NOMO-1 (cell line): Measurements from ENCODE around the gene CYP46A1.

ENCODE experiments used
- DNase-seq, 2 experiments: peaks; one replicate each; lab custom pipeline; 2025; ENCODE audit not compliant: unreplicated experiment in 2 of 2; lab: John Stamatoyannopoulos, UW

CYP46A1 gene

GRCh38 chr14:99741227-99741976, 57.3 kb downstream of the CYP46A1 start:
- no peak for DNase-seq

DNA sequence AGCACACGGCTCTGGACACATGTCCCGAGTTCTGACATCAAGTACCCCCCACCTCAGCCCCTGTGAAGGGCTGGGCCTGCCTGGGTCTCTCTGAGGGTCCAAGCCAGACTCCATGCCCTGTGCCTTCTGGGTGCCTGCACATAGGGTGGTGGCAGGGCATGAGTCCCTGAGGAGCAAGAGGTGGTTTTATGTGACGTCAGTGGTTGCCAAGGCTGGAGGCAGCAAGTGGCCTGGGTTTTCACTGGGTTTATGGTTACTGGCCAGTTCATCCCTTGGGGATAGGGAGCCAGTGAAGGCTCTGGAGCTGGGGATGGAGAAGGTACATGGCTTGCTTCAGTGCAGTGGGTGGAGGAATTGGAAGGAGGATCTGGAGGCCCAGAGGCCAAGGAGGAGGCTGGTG, 58.0 kb downstream of the CYP46A1 start:
- DNase-seq: no peak

GRCh38 chr14:99742509-99743487, 58.7 kb downstream of the CYP46A1 start:
- no peak for DNase-seq

DNA sequence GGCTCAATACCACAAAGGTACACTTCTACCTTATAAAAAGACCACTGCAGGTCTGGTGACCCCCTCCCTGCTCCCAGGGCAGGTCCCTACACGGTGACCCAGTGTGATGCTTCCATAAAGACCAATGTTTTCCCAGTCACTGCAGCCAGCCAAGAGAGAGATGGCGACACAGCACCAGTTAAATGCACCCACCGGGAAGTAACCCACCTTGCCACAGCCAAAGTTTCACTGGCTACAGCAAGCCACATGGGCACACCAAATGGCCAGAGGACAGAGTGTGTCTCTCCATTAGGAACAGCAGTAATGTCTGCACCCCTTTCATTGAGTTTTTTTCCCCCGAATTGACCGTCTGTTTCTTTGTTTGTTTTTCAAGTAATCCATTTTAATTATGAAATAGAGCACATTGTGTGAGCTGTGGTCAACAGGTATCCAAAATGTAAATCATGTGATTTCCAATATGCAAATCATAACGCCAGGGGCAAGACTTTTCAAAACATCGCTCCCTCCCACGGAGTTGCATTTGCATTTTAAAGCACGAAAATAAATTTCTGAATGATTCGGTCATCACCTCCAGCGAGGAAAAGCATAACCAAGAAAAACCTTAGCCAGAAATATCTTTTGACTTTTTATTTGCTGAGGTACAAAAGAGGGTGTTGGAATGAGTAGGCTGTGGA, 60.2 kb downstream of the CYP46A1 start:
- DNase-seq: no peak

- DNase-seq: no peak
Measured at GRCh38 chr14:99744873-99745224, 60.8 kb downstream of the CYP46A1 start.

DNA sequence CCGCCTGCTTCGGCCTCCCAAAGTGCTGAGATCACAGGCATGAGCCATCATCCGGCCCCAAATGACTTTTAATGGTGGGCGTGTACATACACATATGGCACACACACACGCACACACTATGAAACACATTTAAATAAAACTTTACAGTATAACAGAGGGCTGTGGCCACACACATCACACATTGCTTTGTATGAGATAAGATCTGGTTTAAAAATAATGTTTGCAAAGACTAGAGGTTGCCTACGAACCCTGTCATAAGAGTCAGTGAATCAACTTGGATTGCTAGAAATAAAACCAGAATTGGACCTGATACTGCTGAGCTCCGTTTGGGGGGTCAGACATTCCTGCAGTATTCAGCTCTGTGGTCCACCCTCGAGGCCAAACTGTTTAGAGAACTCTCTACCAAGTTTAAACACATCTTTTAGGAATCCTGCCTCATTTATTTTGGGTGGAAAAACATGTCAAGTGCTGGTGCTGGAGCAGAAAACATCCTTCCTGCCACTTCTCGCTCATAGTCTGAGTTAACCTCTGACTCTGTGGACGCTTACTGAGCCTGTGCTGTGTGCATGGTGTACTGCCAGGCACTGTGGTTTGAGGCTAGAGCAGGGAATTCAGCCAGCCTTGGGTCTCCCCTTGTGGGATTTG, 61.3 kb downstream of the CYP46A1 start:
- DNase-seq: no peak

DNA sequence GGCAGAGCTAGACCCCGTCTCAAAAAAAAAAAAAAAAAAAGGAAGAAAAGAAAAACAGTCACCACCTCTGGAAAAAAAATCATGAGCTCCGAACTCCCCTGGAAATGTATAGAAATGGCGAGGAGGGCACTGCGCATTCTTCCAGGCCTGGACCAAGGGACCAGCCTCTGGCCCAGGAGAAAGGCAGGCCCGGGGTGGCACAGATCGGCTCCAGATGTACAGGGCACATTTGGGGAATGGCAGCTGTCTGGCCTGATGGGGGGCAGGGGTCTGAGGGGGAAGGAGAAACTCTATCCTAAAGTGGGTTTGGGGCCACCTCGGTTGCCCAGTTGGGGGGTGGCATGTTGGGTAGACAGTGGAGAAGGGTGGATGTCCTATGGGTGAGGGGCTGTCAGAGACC, 63.1 kb downstream of the CYP46A1 start:
- no peak for DNase-seq

DNA sequence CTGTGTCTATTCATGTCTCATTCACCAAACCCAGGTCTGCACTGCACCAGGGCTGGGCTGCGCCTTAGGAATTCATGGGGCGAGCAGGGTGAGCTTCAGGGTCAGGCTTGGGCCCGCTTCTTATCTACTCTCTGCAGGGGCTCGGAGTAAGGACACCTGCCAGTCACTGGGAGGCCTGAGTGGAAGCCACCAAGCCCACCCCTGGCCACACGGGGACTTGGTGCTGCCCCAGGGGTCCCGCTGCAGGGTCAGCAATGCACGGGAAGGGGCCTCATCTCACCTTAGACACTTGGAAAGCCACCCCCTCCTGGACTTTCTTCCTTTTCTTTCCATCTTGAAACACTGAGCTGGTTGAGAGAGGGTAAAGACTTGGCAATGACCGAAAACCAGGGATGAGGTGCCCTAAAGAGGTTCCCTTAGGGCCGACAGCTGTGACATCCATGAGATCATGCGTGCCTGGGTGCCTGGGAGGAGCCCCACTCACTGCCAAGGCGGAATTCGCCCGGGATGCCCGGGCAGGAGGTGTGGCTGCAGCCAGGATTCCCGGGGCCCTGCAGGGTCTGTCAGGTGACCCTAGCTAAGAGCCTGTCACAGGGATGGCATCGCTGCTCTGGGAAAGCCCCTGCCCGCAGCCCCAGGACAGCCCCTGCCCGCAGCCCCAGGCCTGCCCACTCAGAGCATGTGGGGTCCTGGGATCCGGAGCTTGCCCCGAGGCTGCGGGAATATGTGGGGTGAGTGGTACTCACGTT, 63.7 kb downstream of the CYP46A1 start:
- DNase-seq: no peak

DNA sequence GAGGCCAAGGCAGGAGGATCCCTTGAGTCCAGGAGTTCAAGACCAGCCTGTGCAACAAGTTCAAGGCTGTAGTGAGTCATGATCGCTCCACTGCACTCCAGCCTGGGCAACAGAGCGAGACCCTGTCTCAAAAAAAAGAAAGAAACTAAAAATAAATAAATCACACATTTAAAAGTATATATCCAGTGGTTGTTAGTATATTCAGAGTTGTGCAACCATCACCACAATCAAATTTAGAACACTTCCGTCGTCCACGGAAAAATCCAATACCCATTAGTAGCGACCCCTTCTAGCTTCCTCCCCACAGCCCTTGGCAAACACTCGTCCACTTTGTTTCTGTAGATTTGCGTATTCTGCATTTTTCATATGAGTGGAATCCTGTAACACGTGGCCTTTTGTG, 64.4 kb downstream of the CYP46A1 start:
- no peak for DNase-seq

GRCh38 chr14:99749142-99749541, 65.0 kb downstream of the CYP46A1 start:
- no peak for DNase-seq

DNA sequence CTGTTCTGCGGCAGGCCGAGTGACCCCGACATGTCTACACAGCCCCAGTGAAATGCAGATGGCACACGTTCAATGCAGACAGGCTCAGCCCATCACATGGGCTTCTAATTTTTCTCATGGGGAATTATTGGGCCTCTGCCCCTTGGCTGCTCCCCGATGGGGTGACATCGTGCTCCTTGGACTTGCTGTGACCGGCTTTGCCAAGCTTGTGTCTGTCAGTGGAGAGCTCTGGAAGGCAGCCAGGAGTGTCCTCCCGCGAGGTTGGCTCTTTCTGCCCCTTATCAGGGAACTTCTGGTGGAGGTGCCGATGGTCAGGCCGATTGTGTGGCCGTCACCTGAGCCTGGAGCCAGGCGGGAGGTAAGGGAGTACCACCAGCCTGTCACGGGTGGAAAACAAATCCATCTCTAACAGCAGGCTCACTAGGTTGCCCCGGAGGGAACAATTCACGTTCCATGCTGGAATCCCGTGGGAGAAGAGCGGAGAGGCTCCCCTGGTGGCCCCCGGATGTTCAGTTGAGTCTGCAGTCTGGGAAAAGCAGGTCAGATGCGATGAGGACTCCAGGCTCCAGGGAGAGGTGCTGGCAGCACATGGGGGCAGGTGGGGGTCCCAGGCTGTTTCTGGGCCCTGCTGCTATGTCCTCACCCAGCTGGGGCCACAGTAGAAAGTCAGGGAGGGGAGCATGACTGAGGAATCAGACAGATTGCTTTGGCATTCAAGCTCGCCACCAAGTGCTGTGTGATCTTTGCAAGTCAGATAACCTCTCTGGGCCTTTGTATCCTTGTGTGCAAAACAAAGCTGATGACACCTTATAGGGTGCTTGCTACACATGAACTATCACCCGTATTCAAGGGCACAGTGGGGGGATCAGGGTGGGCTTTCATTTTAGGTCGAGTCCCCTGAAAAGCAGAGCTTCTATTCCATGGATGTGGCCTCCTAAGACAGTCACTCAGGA, 65.9 kb downstream of the CYP46A1 start:
- DNase-seq: no peak

- no peak for DNase-seq
Measured at GRCh38 chr14:99750746-99751450, 66.8 kb downstream of the CYP46A1 start.

DNA sequence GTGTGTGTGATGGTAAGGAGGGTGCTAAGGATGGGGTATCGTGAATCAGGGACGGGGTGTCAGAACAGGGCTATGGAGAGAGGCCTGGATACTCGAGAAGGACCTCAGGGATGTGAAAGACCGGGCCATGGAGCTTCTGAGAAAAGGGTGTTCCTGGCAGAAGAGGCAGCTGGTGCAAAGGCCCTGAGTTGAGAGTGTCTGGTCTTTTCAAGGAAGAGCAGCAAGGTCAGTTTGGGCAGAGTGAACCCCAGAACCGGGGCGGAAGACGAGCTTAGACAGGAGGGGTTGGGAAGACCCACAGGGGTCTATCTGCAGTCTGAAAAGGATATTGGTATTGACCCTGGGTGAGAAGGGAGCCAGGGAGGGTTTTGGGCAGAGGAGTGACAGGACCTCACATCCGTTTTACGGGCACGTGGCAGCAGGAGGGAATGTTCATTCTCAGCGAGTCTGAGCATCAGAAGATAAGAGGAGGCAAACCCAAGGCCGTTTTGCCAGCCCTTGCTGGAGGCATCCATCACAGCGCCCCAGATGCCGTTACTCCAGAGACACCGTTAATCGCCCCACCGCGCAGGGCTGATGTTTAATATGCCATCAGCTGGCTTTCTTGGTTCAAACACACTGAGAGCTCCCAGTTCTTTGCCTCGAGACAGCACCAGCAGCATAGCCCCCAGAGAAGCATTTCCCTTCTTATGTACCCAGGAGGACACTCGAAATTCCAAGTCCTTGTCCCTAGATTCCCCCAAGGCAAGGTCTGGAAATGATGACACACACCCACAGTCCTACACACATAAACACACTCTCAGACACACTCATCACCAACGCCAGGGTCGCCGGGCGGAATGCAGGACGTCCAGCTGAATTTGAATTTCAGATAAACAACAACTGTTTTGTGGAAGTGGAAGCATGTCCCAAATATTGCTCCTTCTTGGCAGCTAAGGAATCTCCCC, 67.7 kb downstream of the CYP46A1 start:
- no peak for DNase-seq

- DNase-seq: no peak
Measured at GRCh38 chr14:99752486-99753121, 68.5 kb downstream of the CYP46A1 start.

- no peak for DNase-seq
Measured at GRCh38 chr14:99753225-99754140, 69.4 kb downstream of the CYP46A1 start.
